ENCODE data around the gene BMP2K. TPM values are rescaled to one million over a fixed set of nuclear protein-coding genes. Genes with fewer than 3 reads are reported as not detected.

BMP2K gene
- total and polyA plus RNA-seq, 2 donors from 2014 or later, result 6.0 to 43.1 TPM

DNA sequence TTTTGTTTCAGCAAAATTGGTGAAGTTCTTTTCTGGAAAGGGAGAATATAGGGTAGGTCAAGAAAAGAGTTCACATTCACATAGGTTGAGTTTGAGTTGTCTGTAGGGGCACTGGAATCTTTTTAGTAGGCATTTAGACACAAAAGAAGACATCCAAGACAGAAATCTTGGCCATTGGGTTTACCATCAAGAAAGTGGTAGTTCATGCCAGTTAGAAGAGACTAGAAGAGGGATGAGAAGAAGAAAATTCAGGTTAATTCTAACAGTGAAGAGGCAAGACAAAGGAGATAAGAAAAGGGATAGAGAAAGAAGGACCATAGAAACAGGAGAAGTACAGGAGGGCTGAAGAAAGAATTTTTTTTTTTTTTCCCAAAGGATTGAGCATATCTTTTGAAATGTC lies 123.2 kb downstream of the BMP2K start:
- H3K27ac ChIP-seq (ENCODE audit: low read depth in 2 of 2, low read length in 2 of 2), result no peak overlapping the region
- TF ChIP-seq, protein P1, sequence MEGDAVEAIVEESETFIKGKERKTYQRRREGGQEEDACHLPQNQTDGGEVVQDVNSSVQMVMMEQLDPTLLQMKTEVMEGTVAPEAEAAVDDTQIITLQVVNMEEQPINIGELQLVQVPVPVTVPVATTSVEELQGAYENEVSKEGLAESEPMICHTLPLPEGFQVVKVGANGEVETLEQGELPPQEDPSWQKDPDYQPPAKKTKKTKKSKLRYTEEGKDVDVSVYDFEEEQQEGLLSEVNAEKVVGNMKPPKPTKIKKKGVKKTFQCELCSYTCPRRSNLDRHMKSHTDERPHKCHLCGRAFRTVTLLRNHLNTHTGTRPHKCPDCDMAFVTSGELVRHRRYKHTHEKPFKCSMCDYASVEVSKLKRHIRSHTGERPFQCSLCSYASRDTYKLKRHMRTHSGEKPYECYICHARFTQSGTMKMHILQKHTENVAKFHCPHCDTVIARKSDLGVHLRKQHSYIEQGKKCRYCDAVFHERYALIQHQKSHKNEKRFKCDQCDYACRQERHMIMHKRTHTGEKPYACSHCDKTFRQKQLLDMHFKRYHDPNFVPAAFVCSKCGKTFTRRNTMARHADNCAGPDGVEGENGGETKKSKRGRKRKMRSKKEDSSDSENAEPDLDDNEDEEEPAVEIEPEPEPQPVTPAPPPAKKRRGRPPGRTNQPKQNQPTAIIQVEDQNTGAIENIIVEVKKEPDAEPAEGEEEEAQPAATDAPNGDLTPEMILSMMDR (IDR thresholded peaks at IDR 0.05; ENCODE audit: borderline replicate concordance, extremely low read depth, insufficient read depth), result no peak
- intact Hi-C loops (cut with DNase I), result no loop called here
- FAIRE-seq (no peak), DNase-seq (no peak)
- H3K4me3 ChIP-seq (ENCODE audit: low read length in 3 of 3), result no peak overlapping the region
- no peaks in the 10 kb centered on the region for H3K9me3 ChIP-seq (ENCODE audit: control insufficient read depth in 2 of 3, insufficient read depth in 1 of 3, low read length in 3 of 3)
- no peaks in the 10 kb centered on the region for H3K4me1 ChIP-seq (ENCODE audit: control insufficient read depth in 2 of 3, insufficient read depth in 2 of 3, low read depth in 1 of 3, low read length in 3 of 3)
- no peak overlapping the region for H3K9ac ChIP-seq (ENCODE audit: low read length in 3 of 3)
- H3K27me3 ChIP-seq (ENCODE audit: control insufficient read depth, insufficient read depth, low read length), result no peaks in the 10 kb centered on the region
- H3K36me3 ChIP-seq (ENCODE audit: control insufficient read depth in 2 of 3, insufficient read depth in 3 of 3, low read length in 3 of 3), result peaks cover 0 to 3% (median 2%) of the 10 kb centered on the region in 3 donors

DNA sequence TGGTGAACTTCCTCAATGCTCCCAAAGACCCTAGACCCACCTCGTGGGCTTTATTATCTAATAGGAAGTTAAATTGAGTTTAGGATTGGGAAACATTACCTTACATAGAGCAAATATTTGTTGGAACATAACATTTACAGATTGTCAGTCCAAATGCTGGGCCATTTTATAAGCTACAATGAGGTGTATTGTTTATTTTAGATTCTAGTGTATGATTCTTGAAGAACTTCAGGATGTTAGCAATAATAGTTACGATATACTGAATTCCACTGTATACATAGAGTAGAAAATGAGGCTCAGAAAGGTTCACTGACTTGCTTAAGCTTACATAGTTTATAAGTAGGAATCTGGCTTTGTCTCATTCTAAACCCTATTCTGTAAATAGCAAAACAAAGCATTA lies 125.7 kb downstream of the BMP2K start:
- H3K9me3 ChIP-seq (ENCODE audit: control insufficient read depth in 2 of 3, insufficient read depth in 1 of 3, low read length in 3 of 3), result no peaks in the 10 kb centered on the region
- FAIRE-seq, result no peak
- TF ChIP-seq, protein P1 (IDR thresholded peaks at IDR 0.05; ENCODE audit: borderline replicate concordance, extremely low read depth, insufficient read depth), result no peak

DNA sequence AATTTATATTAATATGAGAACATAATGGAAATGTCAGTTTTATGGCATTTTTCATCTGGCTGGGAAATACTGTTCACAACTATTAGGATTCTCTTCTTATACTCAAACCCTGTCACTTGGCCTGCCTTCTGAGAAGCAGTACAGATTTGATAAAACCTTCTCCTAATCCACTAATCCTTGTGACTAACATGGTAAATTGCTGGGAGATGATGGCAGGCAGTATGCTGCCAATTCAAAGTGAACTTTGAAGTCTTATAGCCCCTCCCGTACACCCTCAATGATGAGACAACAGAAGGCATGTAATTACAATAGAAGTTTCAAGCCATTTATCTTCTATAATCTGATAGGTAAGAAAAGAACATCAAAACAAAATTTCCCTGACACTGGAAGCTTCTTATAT lies 126.1 kb downstream of the BMP2K start:
- TF ChIP-seq, protein P1 (IDR thresholded peaks at IDR 0.05; ENCODE audit: borderline replicate concordance, extremely low read depth, insufficient read depth), result no peak
- FAIRE-seq (no peak), DNase-seq (no peak)
- Histone ChIP-seq H3K36me3 (ENCODE audit: control insufficient read depth in 2 of 3, insufficient read depth in 3 of 3, low read length in 3 of 3) (no peaks in the 10 kb centered on the region), H3K9me3 (ENCODE audit: control insufficient read depth in 2 of 3, insufficient read depth in 1 of 3, low read length in 3 of 3) (no peaks in the 10 kb centered on the region), H3K4me3 (ENCODE audit: low read length in 3 of 3) (no peak overlapping the region), H3K4me1 (ENCODE audit: control insufficient read depth in 2 of 3, insufficient read depth in 2 of 3, low read depth in 1 of 3, low read length in 3 of 3) (no peaks in the 10 kb centered on the region), H3K27ac (ENCODE audit: low read depth in 2 of 2, low read length in 2 of 2) (no peak overlapping the region), H3K9ac (ENCODE audit: low read length in 3 of 3) (no peak overlapping the region), H3K27me3 (ENCODE audit: control insufficient read depth, insufficient read depth, low read length) (no peaks in the 10 kb centered on the region)
- intact Hi-C loops (cut with DNase I), result no loop called here

More for the DNA sequence above, 125.7 kb downstream of the BMP2K start:
- no peaks in the 10 kb centered on the region for H3K36me3 ChIP-seq (ENCODE audit: control insufficient read depth in 2 of 3, insufficient read depth in 3 of 3, low read length in 3 of 3)
- no peak overlapping the region for H3K9ac ChIP-seq (ENCODE audit: low read length in 3 of 3)
- intact Hi-C loops (cut with DNase I), result no loop called here
- H3K4me1 ChIP-seq (ENCODE audit: control insufficient read depth in 2 of 3, insufficient read depth in 2 of 3, low read depth in 1 of 3, low read length in 3 of 3), result no peaks in the 10 kb centered on the region
- no peak for DNase-seq
- no peak overlapping the region for H3K27ac ChIP-seq (ENCODE audit: low read depth in 2 of 2, low read length in 2 of 2)
- no peaks in the 10 kb centered on the region for H3K27me3 ChIP-seq (ENCODE audit: control insufficient read depth, insufficient read depth, low read length)
- no peak overlapping the region for H3K4me3 ChIP-seq (ENCODE audit: low read length in 3 of 3)

DNA sequence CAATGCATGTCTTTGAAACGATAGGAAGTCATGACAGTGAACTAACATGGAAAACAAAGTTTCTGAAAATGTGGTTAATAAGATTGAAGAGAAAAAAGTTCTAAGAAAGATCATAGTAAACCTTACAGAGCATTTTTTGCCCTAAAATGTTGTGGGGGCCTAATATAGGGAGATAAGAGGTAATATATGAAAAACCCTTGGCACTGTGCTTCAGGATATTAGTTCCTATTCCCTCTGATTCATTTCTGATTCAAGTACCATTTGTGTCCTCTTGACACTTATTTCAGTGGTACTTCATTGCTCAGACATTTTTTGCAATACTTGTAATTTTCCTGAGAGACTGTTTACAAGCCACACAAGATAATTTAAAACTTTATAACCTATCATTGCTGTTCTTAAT lies 128.0 kb downstream of the BMP2K start:
- TF ChIP-seq, protein P1 (IDR thresholded peaks at IDR 0.05; ENCODE audit: borderline replicate concordance, extremely low read depth, insufficient read depth), result no peak
- DNase-seq, result no peak
- intact Hi-C loops (cut with DNase I), result no loop called here
- Histone ChIP-seq H3K36me3 (ENCODE audit: control insufficient read depth in 2 of 3, insufficient read depth in 3 of 3, low read length in 3 of 3) (no peaks in the 10 kb centered on the region), H3K4me1 (ENCODE audit: control insufficient read depth in 2 of 3, insufficient read depth in 2 of 3, low read depth in 1 of 3, low read length in 3 of 3) (no peaks in the 10 kb centered on the region), H3K9ac (ENCODE audit: low read length in 3 of 3) (no peak overlapping the region), H3K9me3 (ENCODE audit: control insufficient read depth in 2 of 3, insufficient read depth in 1 of 3, low read length in 3 of 3) (no peaks in the 10 kb centered on the region), H3K4me3 (ENCODE audit: low read length in 3 of 3) (no peak overlapping the region), H3K27ac (ENCODE audit: low read depth in 2 of 2, low read length in 2 of 2) (no peak overlapping the region), H3K27me3 (ENCODE audit: control insufficient read depth, insufficient read depth, low read length) (no peaks in the 10 kb centered on the region)
- no peak for FAIRE-seq

Measured in kidney (tissue), 14 donors.